Chondrocyte (in vitro differentiated cells): ENCODE measurements around the gene CLK3. TPM values are rescaled to one million over a fixed set of nuclear protein-coding genes. Genes with fewer than 3 reads are reported as not detected.
"Not testable (repeated sequence)": the region's sequence is repeated elsewhere in the genome, so short reads cannot be mapped to it uniquely, and the experiment has no call there.

Experiments
- DNase-seq: peaks from one replicate; pipeline ENCODE4 v3.0.0; 2021; ENCODE audit warnings: mixed read lengths, low spot score
- H3K27ac Mint-ChIP-seq: one replicate; pipeline ENCODE4 v1.8.0; 2021; ENCODE audit warnings: mild to moderate bottlenecking, moderate library complexity, mixed read lengths; ENCODE audit not compliant: unreplicated experiment
- H3K27me3 Mint-ChIP-seq: 2 replicates; pipeline ENCODE4 v1.8.0; 2021; ENCODE audit warnings: low read depth, mixed read lengths
- H3K36me3 Mint-ChIP-seq: 2 replicates; pipeline ENCODE4 v1.8.0; 2021; ENCODE audit warnings: low read depth, mixed read lengths
- H3K4me1 Mint-ChIP-seq: 2 replicates; pipeline ENCODE4 v1.8.0; 2021; ENCODE audit warnings: low read depth, mild to moderate bottlenecking, mixed read lengths
- H3K4me3 Mint-ChIP-seq: one replicate; pipeline ENCODE4 v1.8.0; 2021; ENCODE audit warnings: mild to moderate bottlenecking, moderate library complexity, mixed read lengths; ENCODE audit not compliant: unreplicated experiment
- H3K9me3 Mint-ChIP-seq: 2 replicates; pipeline ENCODE4 v1.8.0; 2021; ENCODE audit warnings: low read depth, mixed read lengths
- CTCF ChIP-seq: fragments of 200-600 bp; sonication (generic); IDR thresholded peaks from 2 replicates; pipeline ENCODE4 v1.5.0; 2021; ENCODE audit warnings: antibody characterized with exemption, mild to moderate bottlenecking, moderate library complexity
- total RNA-seq: library from RNA; stranded (reverse); gene quantifications from 3 replicates; pipeline ENCODE4 v1.2.1, GENCODE V29; 2021

CLK3 gene
- total RNA-seq, 1 donor from 2014 or later: 48.6 TPM

- Mint-ChIP-seq H3K9me3 (no peaks in the 10 kb centered on the region), H3K4me3 (no peak overlapping the region), H3K36me3 (peaks cover 7% of the 10 kb centered on the region), H3K27me3 (no peaks in the 10 kb centered on the region), H3K27ac (no peak overlapping the region), H3K4me1 (no peaks in the 10 kb centered on the region)
- peak; percentile 54 for DNase-seq
- TF ChIP-seq CTCF: no peak
Measured at GRCh38 chr15:74594455-74594854, 21.2 kb upstream of the CLK3 start.

DNA sequence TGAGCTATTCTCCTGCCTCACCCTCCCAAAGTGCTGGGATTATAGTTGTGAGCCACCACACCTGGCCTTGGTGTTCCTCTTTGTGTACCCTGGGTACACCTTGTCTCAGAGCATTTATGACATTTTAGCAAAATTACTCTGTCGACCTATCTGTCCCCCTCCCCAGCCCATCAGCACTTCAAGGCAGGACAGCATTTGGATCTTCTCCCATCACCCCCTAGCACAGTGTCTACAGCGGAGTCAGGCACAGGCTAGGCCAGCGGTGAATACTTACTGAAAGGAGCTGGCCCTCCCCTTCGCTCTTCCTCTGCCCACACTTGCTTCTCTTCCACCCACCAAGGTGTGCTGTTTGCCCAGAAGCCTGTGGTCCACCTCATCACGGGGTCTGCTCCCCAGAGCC, 20.4 kb upstream of the CLK3 start:
- peaks cover 7% of the 10 kb centered on the region for H3K36me3 Mint-ChIP-seq
- no peaks in the 10 kb centered on the region for H3K9me3 Mint-ChIP-seq
- no peaks in the 10 kb centered on the region for H3K27me3 Mint-ChIP-seq
- H3K4me3 Mint-ChIP-seq: no peak overlapping the region
- DNase-seq: no peak
- H3K27ac Mint-ChIP-seq: no peak overlapping the region
- TF ChIP-seq CTCF: no peak
- no peaks in the 10 kb centered on the region for H3K4me1 Mint-ChIP-seq

DNA sequence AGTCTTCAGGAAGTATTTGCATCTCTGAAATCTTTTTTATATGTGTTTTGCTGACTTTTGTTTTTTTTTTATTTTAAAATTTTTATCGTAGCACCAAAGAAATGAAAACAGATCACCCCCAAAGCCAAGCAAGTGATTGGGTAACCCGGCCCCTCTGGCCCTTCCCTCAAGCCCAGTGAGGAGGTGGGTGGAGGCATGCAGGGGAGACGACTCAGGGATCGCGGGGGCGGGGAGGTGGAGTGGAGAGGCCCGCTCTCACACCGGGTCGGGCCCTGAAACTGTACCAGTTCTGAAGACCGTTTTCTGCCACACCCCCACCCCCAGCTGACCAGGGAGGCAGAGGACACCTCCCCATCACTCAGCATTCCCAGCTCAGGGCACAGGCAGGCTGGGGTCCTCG, 18.9 kb upstream of the CLK3 start:
- H3K27ac Mint-ChIP-seq, H3K4me1 Mint-ChIP-seq, H3K9me3 Mint-ChIP-seq, DNase-seq, H3K36me3 Mint-ChIP-seq, H3K27me3 Mint-ChIP-seq, H3K4me3 Mint-ChIP-seq: not testable (repeated sequence)

GRCh38 chr15:74597146-74597705, 18.4 kb upstream of the CLK3 start:
- H3K4me3 Mint-ChIP-seq, H3K36me3 Mint-ChIP-seq, H3K4me1 Mint-ChIP-seq, H3K27me3 Mint-ChIP-seq, H3K27ac Mint-ChIP-seq, H3K9me3 Mint-ChIP-seq: not testable (repeated sequence)
- DNase-seq: peak; percentile 17

GRCh38 chr15:74598126-74598842, 17.4 kb upstream of the CLK3 start:
- Mint-ChIP-seq H3K9me3 (no peaks in the 10 kb centered on the region), H3K36me3 (peaks cover 7% of the 10 kb centered on the region), H3K4me3 (no peak overlapping the region)

DNA sequence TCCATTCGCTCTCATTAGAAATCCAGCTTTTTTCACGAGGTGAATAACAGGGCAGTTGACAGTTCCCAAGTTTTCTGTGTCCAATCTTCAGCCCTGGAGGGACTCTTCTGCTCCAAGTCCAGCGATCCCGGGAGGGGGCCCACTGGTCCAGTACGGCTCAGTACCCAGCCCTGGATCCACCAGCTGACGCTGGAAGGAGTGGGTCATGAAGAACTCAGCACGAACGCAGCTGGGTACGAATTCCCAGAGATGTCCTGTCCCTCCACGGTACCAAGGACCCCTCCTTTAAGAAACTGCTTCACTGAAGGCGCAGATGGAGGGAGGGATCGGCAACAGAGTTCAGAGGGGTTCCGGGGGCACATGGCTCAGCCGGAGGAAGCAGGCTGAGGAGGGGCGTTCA, 16.5 kb upstream of the CLK3 start:
- no peak for TF ChIP-seq CTCF
- H3K36me3 Mint-ChIP-seq: peaks cover 7% of the 10 kb centered on the region
- H3K27ac Mint-ChIP-seq: no peak overlapping the region
- H3K4me1 Mint-ChIP-seq: no peaks in the 10 kb centered on the region
- no peaks in the 10 kb centered on the region for H3K27me3 Mint-ChIP-seq
- no peak for DNase-seq
- H3K9me3 Mint-ChIP-seq: no peaks in the 10 kb centered on the region
- no peak overlapping the region for H3K4me3 Mint-ChIP-seq

More at GRCh38 chr15:74598126-74598842, 17.4 kb upstream of the CLK3 start:
- H3K27me3 Mint-ChIP-seq: no peaks in the 10 kb centered on the region
- DNase-seq: no peak
- H3K4me1 Mint-ChIP-seq: no peaks in the 10 kb centered on the region
- no peak overlapping the region for H3K27ac Mint-ChIP-seq
- TF ChIP-seq CTCF: no peak
